Immature natural killer cell (primary cell): ENCODE measurements around the gene ULK4. TPM values are rescaled to one million over a fixed set of nuclear protein-coding genes. Genes with fewer than 3 reads are reported as not detected.
"Not testable (repeated sequence)": the region's sequence is repeated elsewhere in the genome, so short reads cannot be mapped to it uniquely, and the experiment has no call there.

Source experiments
- DNase-seq, 3 donors: peaks; one replicate each; pipeline ENCODE4 v3.0.0; 2022; ENCODE audit warnings: mixed read lengths in 1 of 3
- H3K27ac Mint-ChIP-seq, 6 donors: one replicate each; pipeline ENCODE4 v1.8.0; 2020; ENCODE audit warnings: mixed read lengths in 6 of 6, mild to moderate bottlenecking in 5 of 6, inconsistent platforms in 4 of 6, moderate library complexity in 3 of 6
- H3K27me3 Mint-ChIP-seq, 3 donors: one replicate each; pipeline ENCODE4 v1.8.0; 2020 to 2021; ENCODE audit warnings: low read depth in 3 of 3, mild to moderate bottlenecking in 3 of 3, mixed read lengths in 3 of 3, moderate library complexity in 3 of 3, inconsistent platforms in 1 of 3
- H3K36me3 Mint-ChIP-seq, 3 donors: one replicate each; pipeline ENCODE4 v1.8.0; 2020; ENCODE audit warnings: mixed read lengths in 3 of 3, inconsistent platforms in 2 of 3, mild to moderate bottlenecking in 2 of 3
- H3K4me1 Mint-ChIP-seq, 2 donors: one replicate each; pipeline ENCODE4 v1.8.0; 2020; ENCODE audit warnings: inconsistent platforms in 2 of 2, mild to moderate bottlenecking in 2 of 2, mixed read lengths in 2 of 2, moderate library complexity in 1 of 2
- H3K4me3 Mint-ChIP-seq, 5 donors: one replicate each; pipeline ENCODE4 v1.8.0; 2020; ENCODE audit warnings: mild to moderate bottlenecking in 5 of 5, mixed read lengths in 5 of 5, inconsistent platforms in 3 of 5, moderate library complexity in 3 of 5
- H3K9me3 Mint-ChIP-seq, 6 donors: one replicate each; pipeline ENCODE4 v1.8.0; 2020; ENCODE audit warnings: mild to moderate bottlenecking in 6 of 6, mixed read lengths in 6 of 6, inconsistent platforms in 4 of 6, moderate library complexity in 3 of 6
- polyA plus RNA-seq, 3 donors: library from polyadenylated mRNA; unstranded; fragments of 300-500 nt; fragmentation: Illumina TruSeq; gene quantifications; one replicate each; pipeline ENCODE4 v1.2.3, GENCODE V29; 2021

Gene ULK4
- polyA plus RNA-seq, 3 donors from 2014 or later, result 9.9 to 10.6 (median 9.9) TPM

DNA sequence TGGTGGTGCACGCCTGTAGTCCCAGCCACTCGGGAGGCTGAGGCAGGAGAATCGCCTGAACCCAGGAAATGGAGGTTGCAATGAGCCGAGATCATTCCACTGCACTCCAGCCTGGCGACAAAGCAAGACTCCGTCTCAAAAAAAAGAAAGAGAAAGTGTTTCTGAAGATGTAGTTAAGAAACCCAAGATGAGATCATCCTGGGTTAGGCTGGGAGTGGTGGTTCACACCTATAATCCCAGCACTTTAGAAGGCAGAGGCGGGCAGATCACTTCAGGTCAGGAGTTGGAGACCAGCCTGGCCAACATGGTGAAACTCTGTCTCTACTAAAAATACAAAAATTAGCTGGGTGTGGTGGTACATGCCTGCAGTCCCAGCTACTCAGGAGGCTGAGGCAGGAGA, 286.8 kb downstream of the ULK4 start:
- H3K27ac Mint-ChIP-seq, H3K27me3 Mint-ChIP-seq, DNase-seq, H3K4me3 Mint-ChIP-seq, H3K36me3 Mint-ChIP-seq, H3K4me1 Mint-ChIP-seq, H3K9me3 Mint-ChIP-seq: not testable (repeated sequence)

DNA sequence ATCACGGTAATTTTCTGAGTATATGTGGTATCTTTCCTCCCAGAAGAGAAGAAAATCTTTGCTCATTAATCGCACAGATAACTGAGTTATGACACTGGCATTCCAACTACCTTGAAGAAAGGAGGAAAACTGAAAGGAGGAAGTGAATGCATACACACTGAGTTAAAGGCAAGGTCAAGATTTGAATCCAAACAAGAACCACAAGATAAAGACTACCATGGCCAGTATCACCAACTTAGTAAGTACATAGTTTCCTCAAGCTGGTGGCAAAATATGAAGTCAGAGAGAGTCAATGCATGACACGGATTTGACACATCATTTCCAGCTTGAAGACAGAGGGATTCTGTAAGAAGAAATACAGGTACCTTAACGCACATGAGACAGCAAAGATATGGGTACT, 287.5 kb downstream of the ULK4 start:
- peaks cover 0 to 1% (median 0%) of the 10 kb centered on the region in 6 donors for H3K9me3 Mint-ChIP-seq
- no peak for DNase-seq
- no peaks in the 10 kb centered on the region for H3K27me3 Mint-ChIP-seq
- H3K36me3 Mint-ChIP-seq, result peaks cover 0 to 8% (median 5%) of the 10 kb centered on the region in 3 donors
- H3K4me1 Mint-ChIP-seq, result no peaks in the 10 kb centered on the region
- no peak overlapping the region for H3K27ac Mint-ChIP-seq
- no peak overlapping the region for H3K4me3 Mint-ChIP-seq

DNA sequence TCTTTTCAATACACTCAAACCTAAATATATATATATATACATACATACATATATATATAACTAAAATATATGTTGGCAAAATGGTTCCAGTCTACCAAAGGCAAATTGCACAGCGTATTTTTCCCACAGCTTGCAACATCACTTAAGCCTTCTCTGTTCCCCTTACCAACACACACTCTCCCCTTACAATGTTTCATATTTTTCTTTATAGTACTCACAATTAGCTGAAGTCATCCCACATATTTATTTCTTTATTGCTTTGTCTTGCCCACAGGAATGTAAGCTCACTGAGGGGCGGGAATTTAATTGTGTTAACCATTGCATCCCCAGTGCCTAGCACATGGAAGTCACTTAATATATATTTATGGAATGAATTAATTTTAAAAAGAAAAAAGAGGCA, 288.3 kb downstream of the ULK4 start:
- Mint-ChIP-seq H3K9me3 (peaks cover 0 to 1% (median 0%) of the 10 kb centered on the region in 6 donors), H3K27me3 (no peaks in the 10 kb centered on the region), H3K4me3 (no peak overlapping the region), H3K4me1 (no peaks in the 10 kb centered on the region), H3K27ac (no peak overlapping the region), H3K36me3 (peaks cover 0 to 8% (median 5%) of the 10 kb centered on the region in 3 donors)
- DNase-seq, result no peak

DNA sequence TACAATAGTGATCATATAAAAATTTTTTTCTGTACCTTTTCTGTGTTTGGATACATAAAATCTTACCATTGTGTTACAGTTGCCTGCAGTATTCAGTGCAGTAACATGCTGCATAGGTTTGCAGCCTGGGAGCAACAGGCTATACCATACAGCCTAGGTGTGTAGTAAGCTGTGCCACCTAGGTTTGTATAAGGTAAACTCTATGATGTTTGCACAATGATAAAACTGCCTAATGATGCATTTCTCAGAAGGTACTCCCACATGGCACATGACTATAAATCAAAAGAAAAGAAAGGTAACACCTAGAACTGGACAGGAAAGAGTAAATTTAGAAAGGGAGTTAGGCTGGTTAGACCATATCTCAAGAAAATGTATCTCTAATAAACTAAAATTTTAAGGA, 293.5 kb downstream of the ULK4 start:
- Mint-ChIP-seq H3K27ac (no peak overlapping the region), H3K4me1 (no peaks in the 10 kb centered on the region), H3K27me3 (peaks cover 0 to 2% (median 1%) of the 10 kb centered on the region in 3 donors), H3K4me3 (no peak overlapping the region), H3K36me3 (peaks cover 19 to 36% (median 27%) of the 10 kb centered on the region in 3 donors), H3K9me3 (peaks cover 0 to 12% (median 2%) of the 10 kb centered on the region in 6 donors)
- no peak for DNase-seq

DNA sequence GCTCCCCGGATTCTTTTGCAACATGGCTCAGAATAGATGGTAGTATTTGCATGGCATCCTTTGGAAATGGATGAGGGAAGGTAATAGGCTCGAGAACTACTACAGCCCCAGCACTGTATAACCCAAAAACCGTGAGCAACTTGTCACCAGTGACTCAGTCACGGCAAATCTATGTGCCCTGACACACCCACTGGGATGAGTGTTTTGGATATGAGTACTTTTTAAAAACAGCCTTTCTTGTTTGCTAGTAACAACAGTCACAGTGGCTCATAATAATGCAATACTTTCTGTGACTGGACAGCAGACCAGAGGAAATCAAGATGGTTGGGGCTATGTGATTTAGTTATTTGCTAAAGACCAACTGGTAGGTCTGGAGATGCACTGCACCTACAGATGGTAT, 299.6 kb downstream of the ULK4 start:
- Mint-ChIP-seq H3K36me3 (peaks cover 29 to 47% (median 39%) of the 10 kb centered on the region in 3 donors), H3K27ac (no peak overlapping the region), H3K4me1 (no peaks in the 10 kb centered on the region), H3K4me3 (no peak overlapping the region), H3K9me3 (peaks cover 0 to 12% (median 1%) of the 10 kb centered on the region in 6 donors), H3K27me3 (peaks cover 0 to 2% (median 1%) of the 10 kb centered on the region in 3 donors)
- DNase-seq, result no peak

DNA sequence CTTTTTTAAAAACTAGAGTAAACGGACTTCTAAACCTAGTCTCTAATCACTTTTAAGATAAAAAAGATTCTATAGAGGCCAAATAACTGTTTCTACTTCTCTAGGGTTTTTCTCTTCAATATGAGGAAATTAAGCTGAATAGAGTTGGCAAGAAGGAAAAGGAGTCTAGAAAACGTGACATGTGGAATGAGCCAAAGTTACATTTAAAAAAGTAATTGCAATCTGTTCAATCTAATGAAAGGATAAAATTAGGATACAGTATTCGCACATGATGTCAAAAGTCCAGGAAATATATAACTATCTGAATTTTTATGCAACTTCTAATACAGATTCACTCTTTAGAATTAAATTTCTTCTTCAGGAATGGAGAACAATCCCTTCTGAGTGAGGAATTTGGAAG, 300.1 kb downstream of the ULK4 start:
- Mint-ChIP-seq H3K4me1 (no peaks in the 10 kb centered on the region), H3K36me3 (peaks cover 29 to 49% (median 39%) of the 10 kb centered on the region in 3 donors), H3K27ac (no peak overlapping the region), H3K9me3 (peaks cover 0 to 12% (median 1%) of the 10 kb centered on the region in 6 donors), H3K4me3 (no peak overlapping the region), H3K27me3 (peaks cover 0 to 2% (median 1%) of the 10 kb centered on the region in 3 donors)
- no peak for DNase-seq

DNA sequence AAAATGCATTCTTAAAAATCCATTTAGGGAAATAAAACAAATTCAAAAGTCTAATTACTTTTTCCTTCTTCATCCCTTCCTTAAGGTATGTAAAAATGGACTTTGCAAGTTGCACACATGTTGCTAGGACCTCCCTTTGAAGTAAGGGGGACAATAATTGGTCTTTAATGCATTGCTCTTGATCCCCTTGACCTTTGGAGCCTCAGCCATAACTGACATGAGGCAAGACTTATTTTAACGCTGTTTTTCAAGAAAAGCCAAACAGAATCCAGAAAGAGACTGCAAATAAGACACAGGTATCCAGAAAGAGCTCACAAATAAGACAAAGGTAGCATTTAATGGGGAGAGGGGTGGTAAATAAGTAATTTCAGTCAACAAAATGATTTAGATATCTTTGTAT, 301.4 kb downstream of the ULK4 start:
- H3K27me3 Mint-ChIP-seq, result peaks cover 0 to 2% (median 1%) of the 10 kb centered on the region in 3 donors
- no peak overlapping the region for H3K27ac Mint-ChIP-seq
- no peaks in the 10 kb centered on the region for H3K4me1 Mint-ChIP-seq
- peaks cover 0 to 10% (median 0%) of the 10 kb centered on the region in 6 donors for H3K9me3 Mint-ChIP-seq
- H3K36me3 Mint-ChIP-seq, result peaks cover 21 to 40% (median 30%) of the 10 kb centered on the region in 3 donors
- no peak overlapping the region for H3K4me3 Mint-ChIP-seq
- DNase-seq, result no peak

DNA sequence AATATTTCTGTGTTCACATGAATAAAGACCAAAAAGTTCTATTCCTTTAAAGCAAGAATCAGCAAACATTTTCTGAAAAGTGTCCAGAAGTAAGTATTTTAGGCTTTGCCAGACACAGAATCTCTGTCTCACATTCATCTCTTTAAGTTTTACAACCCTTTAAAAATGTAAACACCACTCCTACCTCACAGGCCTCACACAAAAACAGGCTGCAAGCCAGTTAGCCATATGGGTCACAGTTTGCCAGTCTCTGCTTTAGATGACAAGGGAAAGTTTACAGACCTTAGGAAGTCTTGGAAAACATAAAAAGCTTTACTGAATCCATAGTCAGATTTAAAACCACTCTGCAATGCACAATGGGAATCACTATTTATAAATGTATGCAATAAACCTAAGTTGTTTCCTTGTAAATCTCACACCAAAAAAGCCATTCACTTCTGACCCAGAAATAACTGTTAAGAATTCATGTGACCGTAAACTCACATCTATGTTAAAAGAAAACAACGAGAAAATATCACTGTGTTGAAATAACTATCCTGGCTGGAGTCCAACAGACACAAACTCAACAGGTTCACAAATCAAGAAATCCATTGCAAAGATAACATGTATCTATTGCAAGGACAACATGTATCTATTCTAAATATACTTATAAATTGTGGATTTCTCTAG, 308.2 kb downstream of the ULK4 start:
- Mint-ChIP-seq H3K4me3 (no peak overlapping the region), H3K36me3 (peaks cover under 1 to 9% (median 4%) of the 10 kb centered on the region in 3 donors), H3K27ac (no peak overlapping the region), H3K27me3 (no peaks in the 10 kb centered on the region), H3K4me1 (no peaks in the 10 kb centered on the region), H3K9me3 (peaks cover 0 to 2% (median under 1%) of the 10 kb centered on the region in 6 donors)
- DNase-seq, result no peak

DNA sequence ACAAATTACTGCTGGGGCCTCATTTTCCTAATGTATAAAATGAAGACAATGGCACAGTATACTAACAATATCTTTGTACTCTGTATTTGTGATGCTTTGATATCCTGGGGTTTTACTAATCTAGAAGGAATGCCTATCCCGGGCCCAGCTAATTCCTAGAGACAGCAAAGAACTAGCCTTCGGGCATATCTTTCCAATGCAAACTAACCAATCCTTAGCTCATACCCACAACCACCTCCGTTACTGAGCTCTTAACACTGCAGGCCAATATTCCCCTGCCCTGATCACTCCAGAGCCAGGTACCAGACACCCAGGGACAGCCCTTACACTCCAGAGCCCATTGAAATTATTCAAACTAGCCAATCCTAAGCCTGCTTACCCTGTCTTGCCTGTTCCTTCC, 309.0 kb downstream of the ULK4 start:
- no peak overlapping the region for H3K27ac Mint-ChIP-seq
- H3K36me3 Mint-ChIP-seq, result peaks cover 4 to 13% (median 4%) of the 10 kb centered on the region in 3 donors
- no peaks in the 10 kb centered on the region for H3K27me3 Mint-ChIP-seq
- no peaks in the 10 kb centered on the region for H3K4me1 Mint-ChIP-seq
- no peak overlapping the region for H3K4me3 Mint-ChIP-seq
- DNase-seq, result no peak
- peaks cover 0 to 6% (median 2%) of the 10 kb centered on the region in 6 donors for H3K9me3 Mint-ChIP-seq

DNA sequence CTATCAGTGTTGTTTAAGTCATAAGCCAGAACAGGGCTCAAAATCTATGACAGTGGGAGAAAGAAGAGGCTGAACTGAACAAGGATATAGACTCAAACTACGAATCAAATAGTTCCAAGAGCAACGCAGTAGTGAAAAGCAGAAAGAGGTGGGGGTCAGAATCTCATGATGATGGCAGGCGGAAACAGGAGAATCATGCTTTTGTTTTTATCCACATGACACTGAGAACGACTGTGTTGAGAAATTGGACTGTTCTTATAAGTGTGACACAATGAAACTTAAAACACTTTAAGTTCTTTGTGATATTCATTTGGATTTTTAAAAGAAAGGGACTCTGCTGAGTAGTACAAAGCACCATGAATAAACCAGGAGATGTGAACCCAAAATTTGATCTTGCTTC, 309.4 kb downstream of the ULK4 start:
- Mint-ChIP-seq H3K9me3 (peaks cover 0 to 6% (median 2%) of the 10 kb centered on the region in 6 donors), H3K4me3 (no peak overlapping the region), H3K27me3 (no peaks in the 10 kb centered on the region), H3K4me1 (no peaks in the 10 kb centered on the region), H3K27ac (no peak overlapping the region), H3K36me3 (peaks cover 4 to 13% (median 4%) of the 10 kb centered on the region in 3 donors)
- no peak for DNase-seq

DNA sequence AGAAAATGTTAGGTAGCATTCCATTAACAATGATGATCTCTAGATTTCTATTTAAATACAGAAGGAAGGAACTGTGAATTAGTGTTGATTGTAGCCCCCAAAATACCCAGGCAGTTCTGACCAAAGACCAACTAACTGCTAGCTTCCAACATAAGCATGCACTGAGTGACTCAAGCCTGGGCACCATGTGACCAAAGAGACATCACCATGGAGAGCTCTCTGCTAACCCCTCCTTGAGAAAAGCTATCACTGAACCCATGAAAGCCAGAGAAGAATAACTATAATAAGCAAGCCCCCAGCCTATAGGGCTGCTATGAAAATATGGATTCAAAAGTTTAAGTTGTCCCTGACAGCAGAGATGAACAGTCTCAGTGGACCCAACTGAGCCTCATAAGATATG, 310.2 kb downstream of the ULK4 start:
- H3K36me3 Mint-ChIP-seq, result peaks cover 4 to 10% (median 4%) of the 10 kb centered on the region in 3 donors
- H3K27ac Mint-ChIP-seq, result no peak overlapping the region
- no peak for DNase-seq
- no peaks in the 10 kb centered on the region for H3K27me3 Mint-ChIP-seq
- H3K4me1 Mint-ChIP-seq, result no peaks in the 10 kb centered on the region
- no peak overlapping the region for H3K4me3 Mint-ChIP-seq
- peaks cover 0 to 7% (median 4%) of the 10 kb centered on the region in 6 donors for H3K9me3 Mint-ChIP-seq

DNA sequence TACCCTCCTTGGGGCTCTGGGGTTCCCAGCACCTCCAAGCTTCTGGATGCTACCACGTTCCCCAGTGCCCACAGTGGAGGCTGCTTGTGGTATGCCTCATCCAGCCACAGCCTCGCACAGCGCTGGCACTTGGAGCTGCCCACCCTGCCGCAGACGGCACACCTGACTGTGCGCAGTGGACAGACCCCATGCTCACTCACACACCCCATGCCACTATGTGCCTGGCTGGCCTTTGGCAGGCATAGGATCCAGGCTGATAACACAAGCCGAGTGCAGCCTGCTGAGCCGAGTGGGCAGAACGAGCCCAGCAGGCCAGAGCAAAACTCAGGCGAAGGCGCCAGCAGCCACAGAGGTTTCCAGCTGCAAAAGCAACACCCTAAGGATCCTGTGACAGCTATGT, 311.5 kb downstream of the ULK4 start:
- peaks cover 4 to 9% (median 4%) of the 10 kb centered on the region in 3 donors for H3K36me3 Mint-ChIP-seq
- no peak overlapping the region for H3K4me3 Mint-ChIP-seq
- no peaks in the 10 kb centered on the region for H3K4me1 Mint-ChIP-seq
- peaks cover 0 to 11% (median 8%) of the 10 kb centered on the region in 6 donors for H3K9me3 Mint-ChIP-seq
- no peak overlapping the region for H3K27ac Mint-ChIP-seq
- H3K27me3 Mint-ChIP-seq, result no peaks in the 10 kb centered on the region
- no peak for DNase-seq

DNA sequence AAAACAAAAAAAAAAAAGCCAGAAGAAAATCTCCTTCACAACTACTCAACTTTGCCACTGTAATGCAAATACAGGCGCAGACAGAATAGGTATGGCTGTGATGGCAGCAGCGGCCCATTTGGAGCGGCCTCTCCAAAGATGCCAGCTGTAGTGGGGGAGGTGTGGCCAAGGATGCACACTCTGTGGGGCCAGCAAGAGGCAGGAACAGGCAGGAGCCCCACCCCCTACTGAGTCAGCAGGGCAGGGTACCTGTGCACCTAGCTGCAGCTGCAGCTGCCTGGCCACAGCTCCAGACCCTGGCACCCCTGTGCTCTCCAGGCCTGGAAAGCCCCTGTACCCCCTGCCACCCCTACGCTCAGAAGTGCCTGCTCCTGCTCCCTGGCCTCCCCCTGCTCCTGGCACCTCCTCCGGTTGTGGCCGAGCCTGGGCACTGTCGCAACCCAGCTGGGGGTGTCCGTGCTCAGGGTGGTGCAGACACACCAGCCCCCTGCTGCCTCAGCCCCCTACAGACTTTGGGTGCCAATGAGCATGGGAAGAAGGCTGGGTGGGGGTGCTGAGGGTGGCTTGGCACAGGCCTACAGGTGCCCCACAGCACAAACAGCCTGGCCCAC, 312.7 kb downstream of the ULK4 start:
- Mint-ChIP-seq H3K36me3 (peaks cover 4 to 9% (median 4%) of the 10 kb centered on the region in 3 donors), H3K27me3 (no peaks in the 10 kb centered on the region), H3K4me1 (no peaks in the 10 kb centered on the region), H3K9me3 (peaks cover 5 to 12% (median 8%) of the 10 kb centered on the region in 6 donors), H3K27ac (no peak overlapping the region), H3K4me3 (no peak overlapping the region)
- DNase-seq, result no peak

DNA sequence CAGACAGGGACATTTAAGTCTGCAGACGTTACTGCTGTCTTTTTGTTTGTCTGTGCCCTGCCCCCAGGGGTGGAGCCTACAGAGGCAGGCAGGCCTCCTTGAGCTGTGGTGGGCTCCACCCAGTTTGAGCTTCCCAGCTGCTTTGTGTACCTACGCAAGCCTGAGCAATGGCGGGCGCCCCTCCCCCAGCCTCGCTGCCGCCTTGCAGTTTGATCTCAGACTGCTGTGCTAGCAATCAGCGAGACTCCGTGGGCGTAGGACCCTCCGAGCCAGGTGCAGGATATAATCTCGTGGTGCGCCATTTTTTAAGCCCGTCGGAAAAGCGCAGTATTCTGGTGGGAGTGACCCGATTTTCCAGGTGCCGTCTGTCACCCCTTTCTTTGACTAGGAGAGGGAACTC, 314.2 kb downstream of the ULK4 start:
- not testable (repeated sequence) for H3K36me3 Mint-ChIP-seq, H3K27me3 Mint-ChIP-seq, H3K4me1 Mint-ChIP-seq, H3K27ac Mint-ChIP-seq, H3K4me3 Mint-ChIP-seq, DNase-seq
- H3K9me3 Mint-ChIP-seq, result peaks cover 5 to 12% (median 8%) of the 10 kb centered on the region in 6 donors
